Left colon (tissue), 2 donors: ENCODE data around the gene SLAMF6. TPM values are rescaled to one million over a fixed set of nuclear protein-coding genes. Genes with fewer than 3 reads are reported as not detected.
"Not testable (repeated sequence)": the region's sequence is repeated elsewhere in the genome, so short reads cannot be mapped to it uniquely, and the experiment has no call there.

Experiments
- ATAC-seq: fragments of 200-7000 bp; cut with Tn5 transposase; one replicate; pipeline ENCODE4 v1.9.1; 2020; ENCODE audit warnings: mild to moderate bottlenecking, moderate library complexity
- DNase-seq, 2 donors: peaks; one replicate each; pipeline ENCODE4 v3.0.0-alpha.2; 2020
- intact Hi-C, 2 donors: fragments of 100-400 bp; cut with DNase I in 1 of 2; cut with micrococcal nuclease in 1 of 2; formaldehyde crosslinking; loops; one replicate each; pipeline versions ENCODE4 v1.11.2 to v1.14.0; 2022; cut with DNase I, micrococcal nuclease
- total RNA-seq, 2 donors: library from RNA; stranded (reverse); fragmentation: NEBNext Ultra II Directional; extraction: Animal tissue kit (Norgen Biotek cat#: 25700); gene quantifications; one replicate each; pipeline ENCODE4 v1.2.1, GENCODE V29; 2021
- donor health status: DM: no; HTN: no; CAD: no.
- donor health status: DM: yes; HTN: yes; CAD: no.

SLAMF6 gene
- total RNA-seq, 2 donors from 2014 or later = 0.61 to 1.4 TPM

DNA sequence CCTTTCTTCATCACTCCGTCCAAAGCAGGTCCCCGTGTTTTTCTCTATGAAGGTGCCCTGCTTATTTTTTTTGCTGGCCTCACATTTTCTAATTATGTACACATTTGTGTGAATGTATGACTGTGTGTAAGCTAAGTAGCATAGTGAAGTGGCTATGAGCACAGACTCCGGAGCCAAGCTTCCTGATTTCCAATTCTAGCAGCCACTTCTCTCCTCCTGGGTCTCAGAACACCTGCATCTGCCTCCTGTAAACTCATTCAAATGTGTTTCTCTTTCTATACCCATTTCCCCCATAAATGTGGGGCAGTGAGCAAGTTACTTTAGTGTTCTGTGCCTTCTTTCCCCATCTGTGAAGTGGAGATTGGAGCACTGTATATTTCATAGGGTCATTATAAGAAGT, 2.1 kb downstream of the SLAMF6 start:
- ATAC-seq (no peak), DNase-seq (no peak)

GRCh38 chr1:160520582-160520981, 2.5 kb downstream of the SLAMF6 start:
- DNase-seq = no peak
- intact Hi-C loops = no loop called here
- ATAC-seq = no peak

More for the DNA sequence above, 2.1 kb downstream of the SLAMF6 start:
- intact Hi-C loops = no loop called here

GRCh38 chr1:160519642-160520435, 3.2 kb downstream of the SLAMF6 start:
- no peak for DNase-seq
- intact Hi-C loops = no loop called here
- peak; percentile 83 for ATAC-seq

- ATAC-seq, DNase-seq, intact Hi-C loops: not testable (repeated sequence)
Observed at GRCh38 chr1:160517519-160517918, 5.5 kb downstream of the SLAMF6 start.

GRCh38 chr1:160515908-160516307, 7.1 kb downstream of the SLAMF6 start:
- intact Hi-C loops, ATAC-seq, DNase-seq: not testable (repeated sequence)

- ATAC-seq = no peak
- intact Hi-C loops = no loop called here
- DNase-seq = no peak
Observed at GRCh38 chr1:160504651-160505050, 18.4 kb downstream of the SLAMF6 start.

DNA sequence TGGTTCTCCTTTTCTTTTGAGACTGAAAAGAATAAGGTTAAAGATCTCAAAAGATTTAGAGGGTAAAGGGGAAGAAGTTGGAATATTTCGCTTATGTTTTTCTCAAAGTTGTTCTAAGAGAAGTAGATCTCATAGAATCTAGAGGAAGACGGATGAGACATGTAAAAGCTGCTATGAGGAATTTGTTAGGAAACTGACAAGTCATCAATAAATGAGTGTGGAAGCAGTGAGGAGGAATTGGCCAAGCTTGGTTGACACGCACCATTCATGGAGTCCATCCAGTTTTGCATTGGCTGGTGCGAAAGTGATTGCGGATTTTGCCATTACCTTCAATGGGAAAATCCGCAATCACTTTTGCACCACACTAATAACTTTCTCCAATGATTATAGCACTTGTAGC, 20.0 kb downstream of the SLAMF6 start:
- DNase-seq (no peak), ATAC-seq (no peak)
- intact Hi-C loops = no loop called here

DNA sequence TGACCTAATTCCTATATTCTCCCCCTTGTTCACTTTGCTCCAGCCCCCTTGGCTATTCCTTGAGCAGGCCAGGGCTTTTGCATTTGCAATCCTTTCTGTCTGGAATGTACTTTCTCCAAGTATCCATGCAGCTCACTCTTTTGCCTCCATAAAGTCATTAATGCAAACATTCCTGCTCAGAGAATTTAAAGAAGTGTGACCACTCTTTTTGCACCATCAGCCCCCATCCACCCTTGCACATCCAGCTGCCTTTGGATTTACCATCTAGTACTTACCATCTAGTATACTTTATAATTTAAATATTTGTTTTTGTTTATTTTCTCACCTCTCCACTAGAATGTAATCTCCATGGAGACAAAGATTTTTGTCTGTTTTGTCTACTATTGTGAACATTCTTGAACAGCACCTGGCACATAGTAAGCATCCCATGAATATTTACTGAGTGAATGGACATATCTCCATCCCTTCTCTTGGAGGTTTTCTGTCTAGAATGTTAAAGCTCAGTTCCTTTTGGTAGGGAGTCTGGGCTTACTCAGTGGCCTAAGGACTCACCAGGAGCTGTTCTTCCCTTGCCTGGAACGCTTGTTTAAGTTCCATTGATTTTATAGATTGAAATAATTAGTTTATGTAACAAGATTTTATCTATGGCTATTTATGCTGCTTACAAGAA, 22.6 kb downstream of the SLAMF6 start:
- ATAC-seq (no peak), DNase-seq (no peak)
- intact Hi-C loops = no loop called here

DNA sequence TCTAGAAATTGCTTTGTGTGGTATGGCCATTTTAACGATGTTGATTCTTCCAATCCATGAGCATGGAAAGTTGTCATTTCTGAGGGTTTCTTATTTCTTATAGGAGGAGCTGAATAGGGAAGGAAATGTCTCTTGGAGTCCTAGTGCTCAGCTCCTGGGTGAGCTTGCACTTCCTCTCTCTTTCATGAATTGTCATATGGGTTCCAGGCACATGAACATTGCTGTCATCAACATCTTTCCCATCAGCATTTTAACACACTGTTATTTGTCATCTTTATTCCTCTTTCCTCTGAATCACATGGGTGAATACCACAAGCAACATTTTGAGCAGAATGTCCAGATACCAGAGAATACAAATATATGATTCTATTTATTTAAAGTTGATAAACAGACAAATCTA, 23.4 kb downstream of the SLAMF6 start:
- ATAC-seq (no peak), DNase-seq (no peak)
- intact Hi-C loops = no loop called here

GRCh38 chr1:160498301-160499065, 24.6 kb downstream of the SLAMF6 start:
- DNase-seq, ATAC-seq, intact Hi-C loops: not testable (repeated sequence)

- intact Hi-C loops = no loop called here
- ATAC-seq (no peak), DNase-seq (no peak)
Observed at GRCh38 chr1:160496334-160496733, 26.7 kb downstream of the SLAMF6 start.

GRCh38 chr1:160494620-160495019, 28.4 kb downstream of the SLAMF6 start:
- DNase-seq (peak in 1 of 2 donors; percentile 25), ATAC-seq (peak; percentile 72)
- intact Hi-C loops = no loop called here

GRCh38 chr1:160492617-160493016, 30.4 kb downstream of the SLAMF6 start:
- ATAC-seq (no peak), DNase-seq (no peak)
- intact Hi-C loops = no loop called here

DNA sequence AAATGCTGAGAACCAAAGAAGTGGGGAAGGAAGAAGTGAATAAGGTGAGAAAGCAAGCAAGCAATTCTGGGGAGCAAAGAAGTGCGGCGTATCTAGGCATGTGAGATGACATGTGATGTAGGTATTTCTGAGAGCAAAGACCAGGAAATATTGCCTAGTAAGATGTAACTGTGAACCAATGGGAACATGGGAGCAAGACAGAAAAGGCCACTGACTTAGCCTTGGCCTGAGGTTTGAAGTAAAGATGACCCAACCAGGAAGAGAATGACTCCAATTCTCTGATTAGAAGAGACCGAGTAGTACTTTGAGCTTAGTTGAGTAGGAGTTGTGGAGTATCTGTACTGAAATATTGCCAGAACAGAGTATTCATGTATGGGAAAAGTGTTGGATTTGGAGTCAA, 31.1 kb downstream of the SLAMF6 start:
- intact Hi-C loops = no loop called here
- ATAC-seq (no peak), DNase-seq (no peak)

GRCh38 chr1:160491017-160491416, 32.0 kb downstream of the SLAMF6 start:
- ATAC-seq = no peak
- no peak for DNase-seq
- intact Hi-C loops = no loop called here

DNA sequence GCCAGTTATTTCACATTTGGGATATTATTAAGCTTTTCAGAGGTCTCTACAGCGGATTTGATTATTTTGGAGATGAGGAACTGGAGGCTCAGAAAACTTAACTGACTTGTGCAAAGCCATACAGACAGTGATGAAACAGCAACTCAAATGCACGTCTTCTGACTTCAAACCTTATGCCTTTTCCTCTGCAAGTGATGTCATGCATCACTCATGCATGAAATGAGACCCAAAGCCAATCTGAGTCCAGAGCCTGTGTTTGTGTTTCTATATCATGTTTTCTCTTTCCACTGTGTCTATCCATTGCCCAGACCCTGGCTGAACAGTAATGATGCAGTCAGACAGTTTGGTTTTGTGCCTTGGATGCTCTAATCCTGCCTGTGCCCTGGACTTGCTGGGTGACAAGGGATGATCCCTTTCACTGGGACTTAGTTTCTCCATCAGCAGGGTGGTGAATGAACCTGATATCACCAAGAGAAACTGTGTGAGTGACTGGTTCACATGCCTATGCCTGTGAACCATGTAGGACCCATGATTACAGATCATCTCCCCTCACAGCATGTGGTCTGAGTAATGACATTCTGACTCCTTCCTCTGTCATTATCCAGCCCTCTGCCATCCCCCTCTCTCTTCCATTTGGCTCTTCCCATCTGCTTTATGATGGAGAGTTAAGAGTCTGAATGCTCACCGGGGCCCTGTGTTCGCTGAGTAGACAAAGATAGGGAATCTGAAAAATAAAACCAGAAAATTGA, 33.4 kb downstream of the SLAMF6 start:
- ATAC-seq = no peak
- DNase-seq = no peak
- intact Hi-C loops = no loop called here

- DNase-seq (no peak), ATAC-seq (no peak)
- intact Hi-C loops = no loop called here
Observed at GRCh38 chr1:160488347-160489058, 34.6 kb downstream of the SLAMF6 start.

GRCh38 chr1:160486453-160486852, 36.6 kb downstream of the SLAMF6 start:
- no peak for ATAC-seq
- intact Hi-C loops = no loop called here
- DNase-seq = no peak
